NCI-H1694 (cell line): Measurements from ENCODE around the gene PHETA2.
A peak's percentile ranks its signal among the peaks of the same experiment; 100 is the strongest.
"Not testable (repeated sequence)": the region's sequence is repeated elsewhere in the genome, so short reads cannot be mapped to it uniquely, and the experiment has no call there.

Source experiments
- DNase-seq: peaks from one replicate; lab custom pipeline; 2025; lab: John Stamatoyannopoulos, UW

PHETA2 gene

GRCh38 chr22:42104332-42104860 is 30.3 kb downstream of the PHETA2 start:
- DNase-seq = not testable (repeated sequence)

GRCh38 chr22:42108848-42109247 is 34.8 kb downstream of the PHETA2 start:
- DNase-seq = no peak

- no peak for DNase-seq
Measured at GRCh38 chr22:42111798-42112197, 37.8 kb downstream of the PHETA2 start.

- peak; percentile 28 for DNase-seq
Measured at GRCh38 chr22:42112793-42113192, 38.7 kb downstream of the PHETA2 start.

GRCh38 chr22:42114721-42115120 is 40.7 kb downstream of the PHETA2 start:
- DNase-seq = no peak

- DNase-seq = not testable (repeated sequence)
Measured at GRCh38 chr22:42115420-42115830, 41.4 kb downstream of the PHETA2 start.

GRCh38 chr22:42116848-42117424 is 42.9 kb downstream of the PHETA2 start:
- no peak for DNase-seq

GRCh38 chr22:42120231-42121021 is 46.4 kb downstream of the PHETA2 start:
- DNase-seq = not testable (repeated sequence)

- not testable (repeated sequence) for DNase-seq
Measured at GRCh38 chr22:42123529-42123928, 49.5 kb downstream of the PHETA2 start.

- DNase-seq = no peak
Measured at GRCh38 chr22:42127606-42128005, 53.6 kb downstream of the PHETA2 start.

GRCh38 chr22:42128007-42128406 is 54.0 kb downstream of the PHETA2 start:
- DNase-seq = not testable (repeated sequence)
